GM18508 (cell line): ENCODE results near the gene CCDC91.
"Not testable (repeated sequence)": the region's sequence is repeated elsewhere in the genome, so short reads cannot be mapped to it uniquely, and the experiment has no call there.

Source experiments
- ATAC-seq: cut with Tn5 transposase; IDR thresholded peaks from one replicate; pipeline ENCODE4 v1.9.1; 2021; ENCODE audit warnings: moderate number of reproducible peaks; ENCODE audit not compliant: insufficient read depth, unreplicated experiment

Gene CCDC91

DNA sequence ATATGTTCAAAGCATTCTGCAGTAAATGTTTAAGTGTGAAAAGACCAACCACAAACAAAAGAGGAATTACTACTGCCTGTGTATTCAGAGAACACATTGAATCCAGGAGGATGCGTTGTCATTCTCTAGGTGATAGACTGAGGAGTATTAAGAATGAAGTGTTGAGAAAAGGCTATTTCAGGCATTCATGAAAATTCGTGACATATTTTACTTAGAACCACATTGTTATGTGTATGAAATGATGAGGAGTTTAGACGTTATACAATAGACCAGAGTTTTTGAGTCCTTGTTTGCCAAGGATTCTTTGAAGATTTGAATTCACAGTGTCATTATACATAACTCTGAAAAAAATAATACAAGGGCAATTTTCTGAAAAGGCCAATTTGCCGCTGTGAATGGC lies 251.8 kb downstream of the CCDC91 start:
- ATAC-seq: no peak

DNA sequence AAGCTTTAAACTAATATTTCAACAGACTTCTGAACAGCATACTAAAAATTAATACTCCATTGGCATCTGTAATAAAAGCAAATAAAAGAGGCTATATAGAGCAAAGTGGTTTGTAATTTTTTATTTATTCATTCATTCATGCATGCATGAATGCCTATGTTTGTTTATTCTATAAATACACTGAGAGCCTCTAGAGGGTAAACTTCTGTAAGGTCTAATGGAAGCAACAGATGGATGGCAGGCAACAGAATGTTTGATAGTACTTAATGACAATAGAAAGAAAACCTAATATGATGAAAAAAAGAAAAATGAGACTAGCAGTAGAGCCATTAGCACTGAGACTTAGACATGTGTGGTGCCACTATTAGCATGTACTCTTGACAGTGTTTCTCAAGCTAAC lies 253.1 kb downstream of the CCDC91 start:
- no peak for ATAC-seq

DNA sequence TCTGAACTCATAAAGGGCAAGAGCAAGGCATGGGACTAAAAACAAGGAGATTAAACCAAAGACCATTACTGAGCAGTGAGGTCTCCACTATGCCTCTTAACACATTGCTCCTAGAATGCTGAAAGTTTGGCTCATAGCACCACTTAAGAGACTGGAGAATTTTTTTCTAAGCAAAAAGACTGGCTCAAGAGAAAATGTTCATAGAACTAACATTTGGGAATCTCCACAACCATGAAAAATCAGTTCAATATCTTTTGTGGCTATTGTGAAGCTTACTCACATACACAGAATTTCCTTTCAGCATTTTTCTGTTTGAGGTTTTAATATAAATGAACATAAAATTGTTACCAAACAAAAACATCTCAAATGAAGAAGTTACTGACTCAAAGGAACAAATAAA lies 255.8 kb downstream of the CCDC91 start:
- no peak for ATAC-seq

DNA sequence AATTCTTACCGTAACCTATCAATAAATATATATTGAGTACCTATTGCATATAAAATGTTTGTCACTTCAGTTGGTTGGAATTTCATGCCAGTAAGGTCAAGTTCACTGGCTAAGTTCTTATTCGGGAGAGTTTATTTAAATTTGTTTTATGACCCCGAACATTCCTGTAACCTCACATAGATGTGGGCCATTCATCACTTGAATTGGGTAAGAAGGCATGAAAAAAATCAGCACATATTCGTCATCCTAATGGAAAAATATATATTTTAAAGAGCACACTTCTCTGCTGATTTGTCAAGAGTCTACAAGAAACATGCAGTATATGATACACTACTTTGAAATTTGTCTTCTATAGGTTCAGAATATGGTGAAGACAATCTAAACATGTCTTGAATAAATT lies 263.4 kb downstream of the CCDC91 start:
- no peak for ATAC-seq

DNA sequence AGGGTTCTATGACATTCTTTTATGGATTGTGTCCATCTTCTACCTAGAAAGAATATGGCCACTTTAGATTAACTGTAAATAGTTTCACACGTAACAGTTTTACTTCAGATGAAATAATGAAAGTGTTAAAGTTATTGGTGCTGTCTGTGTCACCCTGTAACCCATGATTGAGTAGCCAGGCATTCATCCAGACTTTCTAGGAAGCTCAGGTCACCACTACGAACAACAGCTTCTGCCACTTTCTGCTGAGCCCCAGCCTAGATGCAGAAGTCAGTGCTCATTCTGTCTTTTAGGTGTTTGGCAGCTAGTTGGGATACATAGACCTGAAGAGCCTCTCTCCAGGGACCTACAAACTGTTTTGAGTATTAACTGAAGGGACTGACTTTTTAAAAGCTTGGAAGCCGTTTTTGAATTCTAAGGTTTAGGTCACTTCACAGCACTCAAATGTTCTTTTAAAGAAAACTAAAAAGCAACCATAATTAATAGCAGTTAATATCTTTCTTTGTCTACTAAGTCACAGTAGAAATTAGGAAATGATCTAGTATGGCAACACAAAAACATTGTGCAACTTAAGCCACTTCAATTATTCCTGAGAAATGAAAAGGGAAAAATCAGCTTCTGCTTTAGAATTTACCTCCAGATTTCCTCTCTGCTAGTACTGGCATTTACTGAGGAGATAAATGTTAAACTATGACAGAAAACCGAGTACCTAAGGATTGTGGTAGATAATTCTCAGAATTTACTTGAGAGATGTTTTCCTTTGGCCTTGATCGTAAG lies 266.9 kb downstream of the CCDC91 start:
- ATAC-seq: no peak

DNA sequence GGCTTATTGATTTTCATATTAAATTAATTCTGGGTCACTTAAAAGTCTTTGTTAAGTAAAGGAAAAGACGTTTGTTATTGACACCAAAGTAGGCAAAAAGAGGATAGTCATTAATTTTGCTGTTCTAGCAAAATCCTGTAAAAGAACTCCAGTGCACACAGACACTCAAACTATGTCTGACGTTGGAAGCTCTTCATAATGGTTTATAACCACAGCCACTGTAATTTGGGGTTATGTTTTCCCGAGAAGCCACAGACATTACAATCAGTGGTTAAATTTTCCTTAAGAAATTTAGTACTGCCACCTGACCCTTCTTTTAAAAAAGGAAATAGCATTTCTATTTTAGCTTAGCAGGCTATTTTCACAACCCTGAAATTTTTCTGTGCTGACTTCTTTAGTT lies 267.5 kb downstream of the CCDC91 start:
- ATAC-seq: no peak

DNA sequence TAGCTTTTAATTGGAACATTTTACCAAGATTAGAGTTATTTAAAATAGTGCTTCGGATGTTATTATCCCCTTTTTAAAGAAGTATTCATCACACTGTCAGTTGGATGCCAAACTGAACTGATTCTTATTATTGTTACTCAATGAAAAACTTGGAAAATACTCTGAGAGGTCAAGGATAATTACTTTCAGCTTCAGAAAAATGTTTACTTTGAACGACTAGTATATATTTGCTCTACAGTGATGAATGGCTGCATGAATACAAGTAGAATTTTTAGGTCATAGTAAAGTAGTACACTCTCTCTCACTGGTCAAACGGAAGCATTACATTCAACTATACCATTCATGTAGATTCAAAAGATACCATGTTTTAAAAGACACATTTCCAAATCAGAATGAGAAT lies 269.2 kb downstream of the CCDC91 start:
- ATAC-seq: no peak

DNA sequence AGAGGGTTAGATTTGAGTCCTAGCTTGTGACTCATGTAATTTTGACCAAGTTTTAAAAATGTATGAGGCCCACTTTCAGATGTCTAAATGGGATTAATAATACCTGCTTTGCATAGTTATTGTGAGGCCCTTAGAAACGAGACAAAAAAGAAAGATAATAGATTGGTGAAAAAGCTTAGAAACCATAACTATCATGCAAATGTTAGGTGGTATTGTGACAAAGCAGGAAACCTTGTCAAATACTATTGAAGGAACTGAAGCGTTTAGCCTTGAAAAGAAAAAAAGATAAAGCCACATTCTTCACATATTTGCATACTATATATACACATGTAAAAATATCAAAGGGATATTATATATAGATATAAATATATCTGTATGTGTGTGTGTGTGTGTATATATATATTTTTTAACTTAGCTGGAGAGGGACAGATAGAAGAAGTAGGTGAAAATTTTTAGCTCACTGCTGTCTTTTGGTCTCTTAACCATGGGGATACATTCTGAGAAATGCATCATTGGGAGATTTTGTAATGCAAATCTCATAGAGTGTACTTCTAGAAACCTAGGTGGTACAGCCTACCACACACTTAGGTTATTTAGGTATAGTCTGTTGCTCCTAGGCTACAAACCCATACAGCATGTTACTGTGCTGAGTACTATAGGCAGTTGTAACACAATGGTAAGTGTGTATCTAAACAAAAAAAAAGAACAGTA lies 270.3 kb downstream of the CCDC91 start:
- peak; percentile 81 for ATAC-seq

DNA sequence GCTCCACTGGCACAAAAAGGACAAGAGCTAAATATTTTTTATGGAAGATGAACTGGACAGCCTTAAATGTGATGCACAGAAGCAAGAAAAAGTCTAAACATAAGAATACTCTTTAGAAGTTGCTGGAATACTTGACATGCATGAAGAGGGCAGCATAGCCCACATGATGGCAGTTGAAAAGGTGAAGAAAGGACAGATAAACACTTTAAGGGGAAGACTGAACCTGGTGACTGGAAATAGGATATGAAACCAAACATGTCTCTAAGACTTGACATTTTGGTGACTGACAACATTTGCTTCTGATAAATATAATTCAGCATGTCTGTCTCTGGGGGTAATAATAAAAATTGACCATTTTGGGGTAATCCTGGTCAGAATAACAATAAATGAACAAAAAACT lies 273.1 kb downstream of the CCDC91 start:
- ATAC-seq: no peak

DNA sequence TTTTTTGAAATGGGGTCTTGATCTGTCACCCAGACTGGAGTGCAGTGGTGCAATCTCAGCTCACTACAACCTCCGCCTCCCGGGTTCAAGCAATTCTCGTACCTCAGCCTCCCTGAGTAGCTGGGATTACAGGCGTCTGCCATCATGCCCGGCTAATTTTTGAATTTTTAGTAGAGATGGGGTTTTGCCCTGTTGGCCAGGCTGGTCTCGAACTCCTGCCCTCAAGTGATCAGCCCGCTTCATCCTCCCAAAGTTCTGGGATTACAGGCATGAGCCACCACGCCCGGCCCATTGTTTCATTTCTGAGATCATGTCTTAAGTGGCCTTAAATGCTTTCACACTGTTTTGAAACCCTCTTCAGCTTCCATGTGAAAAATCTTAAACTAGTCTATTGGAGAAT lies 281.5 kb downstream of the CCDC91 start:
- ATAC-seq: not testable (repeated sequence)

DNA sequence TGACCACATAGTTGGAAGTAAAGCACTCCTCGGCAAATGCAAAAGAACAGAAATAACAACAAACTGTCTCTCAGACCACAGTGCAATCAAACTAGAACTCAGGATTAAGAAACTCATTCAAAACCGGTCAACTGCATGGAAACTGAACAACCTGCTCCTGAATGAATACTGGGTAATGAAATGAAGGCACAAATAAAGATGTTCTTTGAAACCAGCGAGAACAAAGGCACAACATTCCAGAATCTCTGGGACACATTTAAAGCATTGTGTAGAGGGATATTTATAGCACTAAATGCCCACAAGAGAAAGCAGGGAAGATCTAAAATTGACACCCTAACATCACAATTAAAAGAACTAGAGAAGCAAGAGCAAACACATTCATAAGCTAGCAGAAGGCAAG lies 285.9 kb downstream of the CCDC91 start:
- ATAC-seq: not testable (repeated sequence)

DNA sequence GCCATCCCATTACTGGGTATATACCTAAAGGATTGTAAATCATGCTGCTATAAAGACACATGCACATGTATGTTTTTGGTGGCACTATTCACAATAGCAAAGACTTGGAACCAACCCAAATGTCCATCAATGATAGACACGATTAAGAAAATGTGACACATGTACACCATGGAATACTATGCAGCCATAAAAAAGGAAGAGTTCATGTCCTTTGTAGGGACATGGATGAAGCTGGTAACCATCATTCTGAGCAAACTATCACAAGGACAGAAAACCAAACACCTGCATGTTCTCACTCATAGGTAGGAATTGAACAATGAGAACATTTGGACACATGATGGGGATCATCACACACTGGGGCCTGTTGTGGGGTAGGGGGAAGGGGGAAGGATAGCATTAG lies 288.8 kb downstream of the CCDC91 start:
- ATAC-seq: not testable (repeated sequence)

DNA sequence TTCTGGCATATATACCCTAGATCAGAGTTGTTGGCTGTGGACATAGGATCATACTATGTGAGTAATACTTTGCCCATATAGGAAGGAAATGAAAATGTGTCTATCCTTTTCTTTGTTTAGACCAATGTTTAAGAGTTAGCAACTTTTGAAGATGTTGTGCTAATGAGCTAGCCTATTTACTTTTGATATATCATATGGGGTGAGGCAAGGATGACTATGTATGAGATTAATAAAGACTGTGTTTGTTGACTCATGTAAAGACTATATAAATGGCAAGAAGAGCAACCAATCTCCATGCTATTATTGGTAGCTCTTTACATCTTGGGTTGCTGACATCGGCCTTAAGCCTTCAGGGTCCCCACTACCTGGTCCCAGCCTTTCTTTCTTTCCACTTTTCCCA lies 289.4 kb downstream of the CCDC91 start:
- no peak for ATAC-seq

DNA sequence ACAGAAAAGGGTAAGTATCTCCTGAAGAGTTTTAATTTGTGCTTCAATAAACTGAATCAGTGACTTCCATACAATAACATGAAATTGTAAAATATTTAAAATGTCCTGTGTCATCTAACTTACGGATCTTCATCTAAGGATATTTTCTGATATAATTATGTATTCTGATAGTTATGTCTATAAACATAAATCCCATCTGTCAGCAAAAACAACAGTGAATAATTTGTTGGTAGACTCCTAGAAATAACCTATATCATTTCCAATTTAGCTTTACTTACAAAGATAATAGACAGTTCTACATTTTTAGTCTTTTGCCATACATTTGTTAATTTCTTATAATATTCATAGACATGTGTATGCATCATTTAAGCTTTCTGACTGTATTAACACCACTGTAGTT lies 293.9 kb downstream of the CCDC91 start:
- ATAC-seq: no peak

DNA sequence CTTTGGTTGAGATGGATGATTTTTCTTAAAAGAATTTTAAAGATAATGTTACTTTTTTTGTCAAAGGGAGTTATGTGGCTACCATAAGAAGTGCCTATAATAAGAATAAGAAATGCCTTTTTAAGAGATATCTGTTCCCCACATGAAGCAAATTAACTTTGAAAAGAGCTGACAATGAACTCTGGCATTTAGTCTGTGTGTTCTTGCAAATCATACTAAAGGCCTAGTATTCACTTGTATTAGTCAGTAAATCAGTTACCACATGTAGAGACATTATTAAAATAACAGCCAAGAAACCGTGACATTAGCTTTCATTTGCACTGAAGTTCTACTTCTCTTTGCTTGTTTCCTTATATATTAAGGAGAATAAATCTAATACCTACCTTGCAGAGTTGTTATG lies 296.3 kb downstream of the CCDC91 start:
- no peak for ATAC-seq

DNA sequence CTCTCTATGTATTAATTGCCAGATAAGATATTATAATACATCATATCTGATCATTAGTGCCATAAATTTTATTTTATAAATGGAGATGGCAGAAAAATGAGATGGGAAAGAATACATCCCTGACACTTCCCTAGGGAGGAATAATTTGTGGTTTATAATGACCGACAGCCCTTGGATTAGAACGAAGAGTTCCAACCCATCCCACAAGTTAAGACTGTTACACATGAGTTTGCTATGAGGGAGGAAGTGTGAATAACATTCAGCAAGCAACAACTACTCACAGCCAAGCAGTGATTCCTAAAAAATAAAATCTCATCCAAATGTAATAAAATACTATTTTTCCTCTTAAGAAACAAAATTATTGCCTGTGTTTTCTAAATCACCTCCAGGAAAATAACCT lies 299.0 kb downstream of the CCDC91 start:
- ATAC-seq: no peak

DNA sequence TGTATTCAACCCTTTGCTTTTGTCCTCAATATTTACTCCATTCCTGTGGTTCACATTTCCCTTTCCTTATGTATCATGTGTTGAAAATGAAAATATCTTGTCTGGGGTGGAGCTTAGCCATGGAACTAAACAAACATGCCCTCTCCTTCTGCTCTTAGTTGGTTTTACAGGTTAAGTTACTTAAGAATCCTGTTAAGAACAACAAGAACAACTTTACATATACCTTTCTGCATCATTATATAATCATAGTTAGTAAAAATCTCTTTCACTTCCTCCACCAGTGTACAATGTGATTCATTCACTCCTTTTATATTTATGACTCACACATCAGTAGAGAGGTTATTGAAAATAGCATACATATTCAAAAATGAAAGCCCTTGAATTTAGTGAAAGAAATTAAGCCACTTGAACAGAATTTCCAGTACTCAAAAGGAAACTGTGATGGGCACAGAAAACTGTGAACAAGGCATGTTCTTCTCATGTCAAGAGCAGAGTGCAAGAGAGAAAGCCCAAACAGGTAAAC lies 307.7 kb downstream of the CCDC91 start:
- ATAC-seq: peak; percentile 99

DNA sequence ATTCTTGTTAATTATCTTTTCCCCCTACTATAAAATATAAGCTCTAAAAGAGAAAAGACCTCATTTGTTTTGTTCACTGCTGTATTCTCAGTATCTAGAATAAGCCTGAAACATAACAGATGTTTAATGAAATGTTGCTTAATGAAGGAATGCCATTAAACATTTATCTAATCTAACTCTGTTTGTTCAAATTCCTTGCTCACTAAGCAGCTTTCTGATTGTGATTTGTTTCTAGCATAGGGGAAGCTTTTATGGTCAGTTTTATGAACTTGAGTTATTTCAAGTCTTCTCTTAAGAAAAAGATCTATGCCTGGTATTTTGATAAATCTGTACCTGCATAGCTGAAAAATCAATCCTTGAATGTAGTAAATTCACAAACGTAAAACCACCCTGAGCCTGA lies 308.6 kb downstream of the CCDC91 start:
- no peak for ATAC-seq

DNA sequence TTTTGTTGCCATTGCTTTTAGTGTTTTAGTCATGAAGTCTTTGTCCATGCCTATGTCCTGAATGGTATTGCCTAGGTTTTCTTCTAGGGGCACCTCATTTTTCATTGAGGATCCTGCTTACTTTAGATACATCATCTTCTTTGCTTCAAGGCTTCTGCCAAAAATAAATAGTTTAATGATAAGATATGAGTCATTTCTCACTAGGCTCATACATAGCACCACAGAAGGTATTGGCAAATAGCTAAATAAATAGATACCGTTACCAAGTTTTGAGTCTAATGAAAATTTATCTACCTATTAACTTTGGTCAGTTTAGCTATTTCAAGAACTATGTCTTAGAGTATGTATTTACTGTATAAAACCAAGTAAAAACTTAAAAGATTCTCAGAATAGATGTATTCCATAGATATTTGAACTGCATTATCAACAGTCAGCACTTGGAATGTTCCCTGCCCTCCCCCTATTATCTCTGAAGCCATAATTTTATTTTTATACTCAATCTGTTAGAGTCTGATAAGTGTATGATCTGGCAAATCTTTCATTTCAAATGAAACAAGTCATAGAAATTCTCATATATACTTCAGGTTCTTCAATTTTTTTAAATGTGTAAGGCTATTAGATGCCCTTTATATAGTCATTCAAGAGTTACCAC lies 310.2 kb downstream of the CCDC91 start:
- ATAC-seq: no peak

DNA sequence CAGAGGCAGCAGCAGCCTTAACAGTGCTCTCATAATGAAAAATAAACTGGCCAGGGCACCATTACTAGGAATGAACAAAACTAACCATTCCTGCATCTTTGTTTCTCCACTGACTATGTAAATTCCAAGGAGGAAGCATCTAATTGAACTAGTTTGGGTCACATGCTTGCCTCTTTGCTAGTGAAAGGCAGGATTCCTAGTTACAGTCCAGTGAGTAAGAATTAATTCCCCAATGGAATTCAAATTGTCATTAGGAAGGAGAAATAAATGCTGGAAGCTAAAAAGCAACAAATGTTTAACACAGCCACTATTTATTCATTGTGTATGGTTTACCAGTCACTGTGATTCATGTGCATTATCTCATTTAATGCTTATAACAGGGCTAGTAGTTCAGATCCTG lies 316.0 kb downstream of the CCDC91 start:
- ATAC-seq: no peak

DNA sequence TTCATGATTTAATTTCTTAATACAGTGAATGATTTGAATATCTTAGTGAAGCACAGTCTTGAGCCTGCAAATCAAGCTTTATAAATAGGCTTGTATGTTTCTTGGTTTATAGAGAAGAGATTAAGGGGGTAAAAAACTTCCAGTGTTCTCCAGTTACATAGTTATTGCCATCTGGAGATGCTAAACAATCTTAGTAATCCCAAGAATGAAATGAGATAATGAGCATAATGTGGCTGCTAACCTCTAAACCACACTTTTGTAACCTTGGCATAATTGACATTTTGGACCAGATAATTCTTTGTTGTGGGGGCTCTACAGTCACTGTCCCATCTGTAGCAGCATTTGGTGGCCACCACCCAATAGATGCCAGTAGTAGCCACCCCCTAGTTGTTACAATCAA lies 316.8 kb downstream of the CCDC91 start:
- ATAC-seq: no peak
